Gastrocnemius medialis (tissue), 4 donors: Measurements from ENCODE around the gene GALNT2. TPM values are rescaled to one million over a fixed set of nuclear protein-coding genes. Genes with fewer than 3 reads are reported as not detected.

Experiments
- ATAC-seq, 2 donors: fragments of 150-250 bp; one replicate each; pipeline ENCODE4 v1.9.1; 2016
- DNase-seq, 2 donors: peaks; one replicate each; pipeline ENCODE4 v3.0.0-alpha.2; 2019
- H3K27ac ChIP-seq, 4 donors: fragments of 200-600 bp; sonication (generic); 1 replicate in 1 of 4; 2 replicates in 3 of 4; pipeline ENCODE4 v1.5.1; 2016 to 2018; ENCODE audit warnings: mild to moderate bottlenecking in 2 of 4, moderate library complexity in 1 of 4
- H3K27me3 ChIP-seq, 3 donors: fragments of 200-600 bp; sonication (generic) in 2 of 3; 1 replicate in 1 of 3; 2 replicates in 2 of 3; pipeline versions ENCODE4 v1.5.1 to v1.6.0; 2016 to 2019; ENCODE audit warnings: mild to moderate bottlenecking in 1 of 3, moderate library complexity in 1 of 3
- H3K36me3 ChIP-seq, 2 donors: fragments of 200-600 bp; sonication (generic) in 1 of 2; one replicate each; pipeline ENCODE4 v1.5.1; 2017 to 2018
- H3K4me1 ChIP-seq, 2 donors: fragments of 200-600 bp; sonication (generic) in 1 of 2; one replicate each; pipeline ENCODE4 v1.5.1; 2016 to 2017; ENCODE audit warnings: mild to moderate bottlenecking in 2 of 2
- H3K4me3 ChIP-seq, 4 donors: fragments of 200-600 bp; sonication (generic) in 3 of 4; 1 replicate in 1 of 4; 2 replicates in 3 of 4; pipeline ENCODE4 v1.5.1; 2016 to 2019; ENCODE audit warnings: mild to moderate bottlenecking in 2 of 4
- H3K9me3 ChIP-seq, 3 donors: fragments of 200-600 bp; sonication (generic) in 2 of 3; 1 replicate in 1 of 3; 2 replicates in 2 of 3; pipeline ENCODE4 v1.5.1; 2016 to 2019
- CTCF ChIP-seq, 5 experiments: fragments of 450-650 bp in 3 of 5; fragments of 200-600 bp in 2 of 5; sonication (generic) in 2 of 5; IDR thresholded peaks in 4 of 5; conservative IDR thresholded peaks in 1 of 5; 1 replicate in 4 of 5; 2 replicates in 1 of 5; pipeline ENCODE4 v1.5.1; 2016 to 2019; ENCODE audit warnings: antibody characterized with exemption in 5 of 5, mild to moderate bottlenecking in 3 of 5, moderate library complexity in 3 of 5
- POLR2A ChIP-seq, 2 donors: fragments of 450-650 bp; IDR thresholded peaks; one replicate each; pipeline ENCODE4 v1.6.1; 2017; ENCODE audit warnings: antibody characterized with exemption in 2 of 2, mild to moderate bottlenecking in 2 of 2, moderate library complexity in 2 of 2
- in situ Hi-C, 4 donors: fragments of 200-750 bp; cut with MboI; loops; one replicate each; pipeline versions ENCODE4 v1.15.0 to v1.8.0; 2017; ENCODE audit warnings: low sequenced_read_pairs in 4 of 4
- intact Hi-C: fragments of 100-400 bp; cut with DNase I; formaldehyde crosslinking; loops from one replicate; pipeline ENCODE4 v1.15.1; 2023; ENCODE audit warnings: low total_unique reads
- total RNA-seq, 4 donors: library from RNA; depleted of rRNA; stranded (reverse); fragments of >200 nt; gene quantifications; one replicate each; pipeline versions ENCODE4 v1.1.0 to v1.2.3, GENCODE V29; 2016

GALNT2 gene
- total RNA-seq, 4 donors from 2014 or later: 73.7 to 106 (median 78.3) TPM

- TF ChIP-seq POLR2A (IDR thresholded peaks at IDR 0.05): no peak
- no peak for TF ChIP-seq CTCF (IDR thresholded peaks at IDR 0.05 in 4 of 5, conservative IDR thresholded peaks at IDR 0.05 in 1 of 5)
- H3K27me3 ChIP-seq: no peaks in the 10 kb centered on the region
- H3K27ac ChIP-seq: peak overlapping the region in 3 of 4 donors; percentile 49 to 65 (median 60)
- H3K9me3 ChIP-seq: no peaks in the 10 kb centered on the region
- H3K36me3 ChIP-seq: peaks cover 0 to 3% of the 10 kb centered on the region in 2 donors
- no peak overlapping the region for H3K4me3 ChIP-seq
- DNase-seq (no peak), ATAC-seq (no peak)
- intact Hi-C loops: no loop called here
- in situ Hi-C loops: no loop called here
- H3K4me1 ChIP-seq: peaks cover 64% of the 10 kb centered on the region in 2 donors
Observed at GRCh38 chr1:230176326-230176725, 109.3 kb downstream of the GALNT2 start.

GRCh38 chr1:230176871-230177411 lies 109.9 kb downstream of the GALNT2 start:
- Histone ChIP-seq H3K4me1 (peaks cover 57 to 58% of the 10 kb centered on the region in 2 donors), H3K27ac (peak overlapping the region; percentile 49 to 65 (median 55)), H3K36me3 (peaks cover 0 to 3% of the 10 kb centered on the region in 2 donors), H3K27me3 (no peaks in the 10 kb centered on the region), H3K9me3 (no peaks in the 10 kb centered on the region), H3K4me3 (peak overlapping the region; percentile 26 to 41 (median 35))
- TF ChIP-seq POLR2A (IDR thresholded peaks at IDR 0.05): peak in 1 of 2 donors; percentile 14
- peak in 1 of 5 experiments; percentile 22 for TF ChIP-seq CTCF (IDR thresholded peaks at IDR 0.05 in 4 of 5, conservative IDR thresholded peaks at IDR 0.05 in 1 of 5)
- DNase-seq (peak; percentile 59 to 61), ATAC-seq (peak; percentile 74 to 75)
- intact Hi-C loops (no loop called here), in situ Hi-C loops (no loop called here)

- DNase-seq (no peak), ATAC-seq (no peak)
- H3K36me3 ChIP-seq: peaks cover 0 to 3% of the 10 kb centered on the region in 2 donors
- no peaks in the 10 kb centered on the region for H3K9me3 ChIP-seq
- no peak overlapping the region for H3K4me3 ChIP-seq
- H3K27ac ChIP-seq: peak overlapping the region in 3 of 4 donors; percentile 9 to 55 (median 41)
- intact Hi-C loops: no loop called here
- no peak for TF ChIP-seq CTCF (IDR thresholded peaks at IDR 0.05 in 4 of 5, conservative IDR thresholded peaks at IDR 0.05 in 1 of 5)
- TF ChIP-seq POLR2A (IDR thresholded peaks at IDR 0.05): no peak
- peaks cover 35 to 41% of the 10 kb centered on the region in 2 donors for H3K4me1 ChIP-seq
- in situ Hi-C loops: no loop called here
- H3K27me3 ChIP-seq: no peaks in the 10 kb centered on the region
Observed at GRCh38 chr1:230179249-230179648, 112.2 kb downstream of the GALNT2 start.

- Histone ChIP-seq H3K9me3 (no peaks in the 10 kb centered on the region), H3K4me1 (peaks cover 31 to 37% of the 10 kb centered on the region in 2 donors), H3K36me3 (no peaks in the 10 kb centered on the region), H3K27me3 (no peaks in the 10 kb centered on the region), H3K4me3 (peak overlapping the region in 1 of 4 donors; percentile 7), H3K27ac (peak overlapping the region; percentile 5 to 84 (median 37))
- intact Hi-C loops: no loop called here
- no peak for ATAC-seq
- TF ChIP-seq CTCF (IDR thresholded peaks at IDR 0.05 in 4 of 5, conservative IDR thresholded peaks at IDR 0.05 in 1 of 5): no peak
- TF ChIP-seq POLR2A (IDR thresholded peaks at IDR 0.05): no peak
- DNase-seq: no peak
- in situ Hi-C loops: no loop called here
Observed at GRCh38 chr1:230185076-230186001, 118.3 kb downstream of the GALNT2 start.
